Stimulated activated CD4-positive, alpha-beta T cell treated with anti-CD3 and anti-CD28 coated beads, Interleukin-15, amount 100 ng/mL, for 1 hour (primary cell): ENCODE measurements around the gene TAF11.
"Not testable (repeated sequence)": the region's sequence is repeated elsewhere in the genome, so short reads cannot be mapped to it uniquely, and the experiment has no call there.

Experiments used
- DNase-seq, 2 donors: peaks; one replicate each; pipeline ENCODE4 v3.0.0-alpha.2; 2020; ENCODE audit warnings: low read depth in 1 of 2, low spot score in 1 of 2

Gene TAF11

GRCh38 chr6:34867484-34867883 lies 20.4 kb downstream of the TAF11 start:
- DNase-seq: no peak

- DNase-seq: no peak
Observed at GRCh38 chr6:34866509-34866908, 21.3 kb downstream of the TAF11 start.

GRCh38 chr6:34865107-34865506 lies 22.7 kb downstream of the TAF11 start:
- no peak for DNase-seq

DNA sequence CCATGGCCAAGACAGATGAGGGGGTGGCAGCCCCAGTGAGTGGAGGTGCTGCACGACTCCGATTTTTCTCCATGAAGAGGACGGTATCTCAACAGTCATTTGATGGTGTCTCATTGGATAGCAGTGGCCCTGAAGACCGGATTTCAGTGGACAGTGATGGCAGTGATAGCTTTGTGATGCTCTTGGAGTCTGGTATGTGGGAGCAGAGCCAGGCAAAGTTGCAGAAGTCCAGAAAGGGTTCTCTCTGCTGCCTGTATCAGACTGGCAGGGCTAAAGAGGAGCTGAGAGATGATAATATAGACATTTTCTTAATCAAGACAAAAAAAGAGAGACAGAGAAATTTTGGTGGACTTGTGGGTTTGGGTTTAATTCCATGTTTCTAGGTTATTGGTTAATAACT lies 23.8 kb downstream of the TAF11 start:
- DNase-seq: no peak

DNA sequence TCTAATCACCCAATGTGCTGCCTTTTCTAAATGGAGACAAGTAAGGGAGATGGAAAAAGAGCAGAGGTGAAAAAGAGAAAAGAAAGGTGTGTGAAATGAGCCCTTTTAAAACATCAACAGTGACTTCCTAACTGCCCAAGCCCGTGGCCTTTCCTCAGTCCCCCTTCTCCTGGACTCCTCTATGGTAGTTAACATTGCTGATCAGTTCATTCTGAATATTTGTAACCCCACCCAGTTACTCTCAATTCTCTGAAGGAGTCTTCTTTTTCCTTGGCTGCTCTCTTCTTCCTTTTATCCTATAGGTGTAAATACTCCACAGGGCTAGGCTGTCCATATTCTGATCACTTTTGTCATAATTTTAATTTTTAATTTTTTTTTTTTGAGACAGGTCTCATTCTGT lies 27.1 kb downstream of the TAF11 start:
- DNase-seq: no peak

GRCh38 chr6:34859951-34860350 lies 27.9 kb downstream of the TAF11 start:
- DNase-seq: no peak

- DNase-seq: no peak
Observed at GRCh38 chr6:34858681-34859080, 29.2 kb downstream of the TAF11 start.

DNA sequence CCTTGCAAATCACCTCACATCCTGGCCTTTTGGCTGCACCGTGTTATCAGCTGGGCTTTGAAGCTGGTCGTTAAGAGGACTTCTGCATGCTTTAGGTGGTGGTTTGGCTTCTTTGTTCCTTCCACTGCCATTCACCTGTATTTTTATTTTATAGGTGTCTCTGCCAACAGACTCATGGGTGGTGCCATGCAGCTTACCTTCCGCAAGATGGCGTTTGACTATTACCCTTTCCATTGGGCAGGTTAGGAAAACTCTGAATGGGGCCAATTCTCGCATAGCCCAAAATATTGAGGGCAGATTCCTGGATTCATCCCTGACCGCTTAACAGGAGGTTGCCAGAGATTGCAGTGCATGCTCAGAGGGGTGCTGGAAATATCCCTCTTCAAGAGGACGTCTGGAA lies 32.4 kb downstream of the TAF11 start:
- no peak for DNase-seq

DNA sequence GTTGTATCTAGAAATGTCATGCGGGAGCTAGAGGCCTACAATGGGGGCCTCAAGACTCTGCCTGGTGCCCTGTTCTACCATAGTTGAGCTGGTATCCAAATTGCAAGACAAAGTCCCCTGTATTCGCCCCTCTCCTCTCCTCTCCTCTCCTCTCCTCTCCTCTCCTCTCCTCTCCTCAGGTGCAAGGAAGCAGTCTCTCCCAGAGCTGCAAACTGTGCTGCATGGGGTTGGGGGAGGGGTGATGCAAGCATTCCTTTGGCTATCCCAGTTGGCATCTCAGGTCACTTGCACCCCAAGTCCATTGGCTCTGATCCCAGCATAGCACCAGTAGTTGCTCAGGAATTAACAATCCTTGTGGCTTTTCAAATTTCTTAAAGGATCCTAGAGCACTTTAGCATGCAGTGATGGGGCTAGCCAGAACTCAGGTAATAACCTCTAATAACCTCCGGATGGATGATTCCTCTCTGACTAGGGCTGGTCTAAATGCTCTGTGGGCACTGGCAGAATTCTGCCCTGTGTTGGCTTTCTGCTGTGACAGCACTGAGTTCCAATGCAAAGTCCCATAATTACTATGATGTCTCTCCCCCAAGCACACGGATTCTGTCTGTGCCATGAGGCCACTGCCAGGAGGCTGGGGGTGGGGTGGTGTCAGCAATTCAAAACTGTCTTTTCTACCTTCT lies 35.3 kb downstream of the TAF11 start:
- no peak for DNase-seq

DNA sequence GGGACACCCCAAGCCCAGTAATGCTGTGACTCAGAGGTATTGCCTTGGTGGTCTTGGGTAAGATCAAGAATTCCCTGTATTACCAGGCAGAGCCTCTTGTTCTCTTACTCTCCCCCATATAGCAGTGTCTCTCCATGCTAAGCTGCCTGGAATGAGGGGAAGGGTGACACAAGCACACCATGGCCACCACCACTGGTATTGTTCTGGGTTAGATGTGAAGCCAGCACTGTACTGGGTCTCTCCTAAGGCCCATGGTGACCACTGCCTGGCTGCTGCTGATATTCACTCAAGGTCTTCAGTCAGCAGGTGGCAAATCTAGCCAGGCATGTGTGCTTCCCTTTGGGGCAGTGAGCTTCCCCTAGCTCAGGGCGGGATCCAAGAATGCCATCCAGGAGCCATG lies 36.5 kb downstream of the TAF11 start:
- DNase-seq: no peak

DNA sequence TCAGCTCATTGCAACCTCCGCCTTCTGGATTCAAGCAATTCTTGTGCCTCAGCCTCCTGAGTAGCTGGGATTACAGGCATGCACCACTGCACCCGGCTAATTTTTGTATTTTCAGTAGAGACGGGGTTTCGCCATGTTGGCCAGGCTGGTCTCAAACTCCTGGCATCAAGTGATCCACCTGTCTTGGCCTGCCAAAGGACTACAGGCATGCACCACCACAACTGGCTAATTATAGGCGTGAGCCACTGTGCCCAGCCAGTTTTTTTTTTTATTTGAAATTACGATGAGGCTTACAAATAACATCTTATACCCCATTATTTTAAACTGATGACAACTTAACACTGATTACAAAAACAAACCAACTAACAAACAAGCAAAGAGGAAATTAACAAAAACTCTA lies 38.8 kb downstream of the TAF11 start:
- not testable (repeated sequence) for DNase-seq

DNA sequence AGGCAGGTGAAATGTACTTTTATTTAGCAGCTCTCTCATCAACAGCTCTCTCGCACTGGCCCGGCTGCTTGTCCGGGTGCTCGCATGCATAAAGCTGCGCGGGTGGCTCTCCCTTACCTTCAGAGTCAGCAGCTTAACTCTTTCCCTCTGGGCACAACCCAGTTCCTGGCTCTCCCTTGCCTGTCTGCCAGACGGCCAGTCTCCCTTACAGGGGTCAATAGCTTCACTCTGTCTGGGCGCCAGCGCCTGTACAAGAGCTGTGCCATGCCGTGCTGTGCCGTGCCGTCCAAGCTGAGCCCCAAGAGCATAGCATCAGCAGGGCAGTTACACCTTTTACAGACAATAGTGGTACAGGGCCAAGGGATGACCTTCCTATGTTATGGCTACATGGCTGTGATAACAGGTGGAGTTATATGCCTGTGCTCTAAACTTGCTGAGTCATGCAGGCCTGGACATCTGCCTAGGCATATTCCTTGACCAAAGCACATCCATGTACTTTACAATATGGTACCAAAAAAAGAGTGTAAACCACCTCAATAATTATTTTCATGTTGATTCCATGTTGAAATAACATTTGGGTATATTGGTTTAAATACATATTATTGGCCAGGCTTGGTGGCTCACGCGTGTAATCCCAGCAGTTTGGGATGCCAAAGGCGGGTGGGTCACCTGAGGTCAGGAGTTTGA lies 48.0 kb downstream of the TAF11 start:
- DNase-seq: no peak

- DNase-seq: no peak
Observed at GRCh38 chr6:34837528-34837927, 50.3 kb downstream of the TAF11 start.

- no peak for DNase-seq
Observed at GRCh38 chr6:34836451-34836850, 51.4 kb downstream of the TAF11 start.

DNA sequence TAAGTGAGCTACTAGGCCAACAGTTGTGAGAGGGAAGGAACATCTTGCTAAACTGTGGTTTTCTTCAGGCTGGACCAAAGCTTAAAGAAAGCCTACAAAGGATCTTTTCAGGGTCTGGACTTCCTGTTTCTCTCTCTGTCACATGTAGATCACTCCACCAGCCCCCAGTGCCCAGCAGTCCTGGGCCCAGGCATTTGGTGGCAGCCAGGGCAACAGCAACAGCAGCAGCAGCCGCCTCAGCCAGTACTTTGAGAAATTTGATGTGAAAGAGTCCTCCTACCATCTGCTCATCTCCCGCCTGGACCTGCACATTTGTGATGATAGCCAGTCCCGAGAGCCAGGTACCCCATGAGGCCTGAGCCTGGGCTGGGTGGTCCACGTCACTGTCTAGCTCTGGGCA lies 51.8 kb downstream of the TAF11 start:
- DNase-seq: no peak

DNA sequence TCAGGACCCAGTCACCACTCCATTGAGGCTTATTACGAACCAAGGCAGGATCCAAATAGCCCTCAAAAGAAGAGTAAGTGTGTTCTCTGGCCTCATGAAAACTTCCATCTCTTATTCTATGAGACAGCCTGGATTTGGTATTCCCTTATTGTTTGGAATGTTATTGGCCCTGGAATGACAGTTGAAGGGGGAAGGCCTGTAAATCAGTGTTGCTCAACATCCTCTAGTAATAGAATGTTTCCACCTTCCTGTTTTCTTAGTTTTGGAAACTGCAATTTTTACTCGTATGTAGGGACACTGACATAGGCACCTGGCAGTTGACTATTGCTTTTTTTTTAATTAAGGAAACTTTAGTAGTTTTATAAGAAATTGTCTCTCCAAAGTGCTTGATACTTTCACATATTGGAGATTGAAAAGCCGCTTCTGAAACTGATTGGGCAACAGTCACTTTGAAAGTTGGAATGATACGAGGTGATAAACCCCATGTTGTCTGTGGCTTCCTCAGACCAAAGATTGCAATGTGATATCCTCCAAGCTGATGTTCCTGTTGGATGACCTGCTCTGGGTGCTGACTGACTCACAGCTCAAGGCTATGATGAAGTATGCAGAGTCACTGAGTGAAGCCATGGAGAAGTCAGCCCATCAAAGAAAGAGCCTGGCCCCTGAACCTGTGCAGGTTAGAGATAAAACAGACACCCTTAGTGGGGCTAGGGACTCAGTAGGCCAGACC lies 52.9 kb downstream of the TAF11 start:
- no peak for DNase-seq

- DNase-seq: no peak
Observed at GRCh38 chr6:34832942-34833341, 54.9 kb downstream of the TAF11 start.

- no peak for DNase-seq
Observed at GRCh38 chr6:34829137-34829536, 58.7 kb downstream of the TAF11 start.
